Right lobe of liver (tissue), 6 donors: ENCODE measurements around the gene GBP3. TPM values are rescaled to one million over a fixed set of nuclear protein-coding genes. Genes with fewer than 3 reads are reported as not detected.
A peak's percentile ranks its signal among the peaks of the same experiment; 100 is the strongest.
"Not testable (repeated sequence)": the region's sequence is repeated elsewhere in the genome, so short reads cannot be mapped to it uniquely, and the experiment has no call there.

ENCODE experiments used
- ATAC-seq, 4 donors: fragments of 200-7000 bp; cut with Tn5 transposase; one replicate each; pipeline ENCODE4 v1.9.1; 2020; ENCODE audit warnings: mild to moderate bottlenecking in 4 of 4, moderate library complexity in 4 of 4
- DNase-seq, 3 donors: peaks; one replicate each; pipeline ENCODE4 v3.0.0-alpha.2; 2020
- H3K27ac ChIP-seq, 3 donors: fragments of 200-600 bp; one replicate each; pipeline ENCODE4 v1.8.0; 2022
- H3K27me3 ChIP-seq, 2 donors: fragments of 200-600 bp; one replicate each; pipeline ENCODE4 v1.8.0; 2022
- H3K36me3 ChIP-seq, 4 donors: fragments of 200-600 bp; sonication (generic) in 1 of 4; one replicate each; pipeline versions ENCODE4 v1.5.1 to v1.8.0; 2017 to 2022; ENCODE audit warnings: control low read depth in 1 of 4
- H3K4me1 ChIP-seq, 4 donors: fragments of 200-600 bp; sonication (generic) in 1 of 4; one replicate each; pipeline versions ENCODE4 v1.5.1 to v1.8.0; 2017 to 2022; ENCODE audit warnings: control low read depth in 1 of 4
- H3K4me3 ChIP-seq, 3 donors: fragments of 200-600 bp; one replicate each; pipeline ENCODE4 v1.8.0; 2022
- H3K9me3 ChIP-seq, 4 donors: fragments of 200-600 bp; sonication (generic) in 1 of 4; one replicate each; pipeline versions ENCODE4 v1.5.1 to v1.8.0; 2017 to 2022; ENCODE audit warnings: control low read depth in 1 of 4
- CTCF ChIP-seq, 4 donors: fragments of 200-600 bp in 3 of 4; fragments of 450-650 bp in 1 of 4; IDR thresholded peaks; one replicate each; pipeline versions ENCODE4 v1.5.1 to v1.8.0; 2016 to 2022; ENCODE audit warnings: antibody characterized with exemption in 4 of 4, mild to moderate bottlenecking in 2 of 4
- POLR2A ChIP-seq: fragments of 450-650 bp; IDR thresholded peaks from one replicate; pipeline ENCODE4 v1.6.1; 2017; ENCODE audit warnings: antibody characterized with exemption, mild to moderate bottlenecking
- WGBS: methylation state at CpG from one replicate; pipeline ENCODE4 v1.1.6; 2018; ENCODE audit warnings: low coverage, low lambda C conversion rate; ENCODE audit not compliant: insufficient coverage; ENCODE audit errors: missing lambda C conversion rate; 5-methylcytosine and 5-hydroxymethylcytosine counted together
- intact Hi-C, 2 donors: fragments of 100-400 bp; cut with DNase I; formaldehyde crosslinking; loops; one replicate each; pipeline versions ENCODE4 v1.11.2 to v1.14.1; 2022
- total RNA-seq, 6 experiments: library from RNA; depleted of rRNA in 2 of 6; stranded (reverse); fragments of >200 nt in 2 of 6; fragmentation: NEBNext Ultra II Directional in 3 of 6; extraction: Animal tissue kit (Norgen Biotek cat#: 25700) in 3 of 6; gene quantifications; one replicate each; pipeline versions ENCODE4 v1.1.0 to v1.2.4, GENCODE V29; 2016 to 2023
- donor health status: DM: no; HTN: yes; CAD: no.
- donor health status: DM: no; HTN: no; CAD: no.
- donor health status: DM: no; HTN: no; CAD: no.
- donor health status: DM: no; HTN: yes; CAD: no.
- donor health status: DM: no; HTN: yes; CAD: no.

GBP3 gene
- total RNA-seq, 6 experiments from 2014 or later = 4.3 to 24.6 (median 11.7) TPM

- ATAC-seq (no peak), DNase-seq (no peak)
- no peaks in the 10 kb centered on the region for H3K9me3 ChIP-seq
- H3K36me3 ChIP-seq = peaks cover 0 to 17% (median 3%) of the 10 kb centered on the region in 4 donors
- H3K4me1 ChIP-seq = peaks cover 0 to 15% (median 7%) of the 10 kb centered on the region in 4 donors
- TF ChIP-seq POLR2A (no peak), CTCF (IDR thresholded peaks at IDR 0.05) (no peak)
- no peak overlapping the region for H3K4me3 ChIP-seq
- no peak overlapping the region for H3K27ac ChIP-seq
- intact Hi-C loops = no loop called here
- H3K27me3 ChIP-seq = no peaks in the 10 kb centered on the region
- 76% methylated on average over 3 of the region's 3 CpGs for WGBS
Observed at GRCh38 chr1:89047734-89048133, 25.1 kb upstream of the GBP3 start.

- TF ChIP-seq CTCF (IDR thresholded peaks at IDR 0.05) = peak in 3 of 4 donors; percentile 6 to 21 (median 12)
- ATAC-seq = peak; percentile 29 to 57 (median 55)
- intact Hi-C loops, DNase-seq, H3K36me3 ChIP-seq, H3K9me3 ChIP-seq, H3K27me3 ChIP-seq, H3K4me3 ChIP-seq: not testable (repeated sequence)
- Histone ChIP-seq H3K27ac (peak overlapping the region in 1 of 3 donors; percentile 68), H3K4me1 (peaks cover 0 to 15% (median 7%) of the 10 kb centered on the region in 4 donors)
- 59% methylated on average over 6 of the region's 6 CpGs for WGBS
Observed at GRCh38 chr1:89046318-89047183, 23.9 kb upstream of the GBP3 start.

GRCh38 chr1:89044970-89045721 lies 22.5 kb upstream of the GBP3 start:
- peaks cover 0 to 15% (median 7%) of the 10 kb centered on the region in 4 donors for H3K4me1 ChIP-seq
- H3K4me3 ChIP-seq = peak overlapping the region in 1 of 3 donors; percentile 16
- 10% methylated on average over 2 of the region's 2 CpGs for WGBS
- intact Hi-C loops = no loop called here
- no peak for TF ChIP-seq CTCF (IDR thresholded peaks at IDR 0.05)
- peak; percentile 38 for TF ChIP-seq POLR2A
- DNase-seq (no peak), ATAC-seq (peak; percentile 84 to 94 (median 90))
- H3K27me3 ChIP-seq = no peaks in the 10 kb centered on the region
- no peaks in the 10 kb centered on the region for H3K36me3 ChIP-seq
- H3K27ac ChIP-seq = peak overlapping the region; percentile 36 to 77 (median 68)
- no peaks in the 10 kb centered on the region for H3K9me3 ChIP-seq

GRCh38 chr1:89043940-89044339 lies 21.3 kb upstream of the GBP3 start:
- WGBS = 79% methylated on average over 1 of the region's 5 CpGs
- TF ChIP-seq POLR2A (no peak), CTCF (IDR thresholded peaks at IDR 0.05) (no peak)
- ATAC-seq = no peak

More at GRCh38 chr1:89043940-89044339, 21.3 kb upstream of the GBP3 start:
- Histone ChIP-seq H3K4me3 (no peak overlapping the region), H3K27ac (no peak overlapping the region), H3K27me3 (no peaks in the 10 kb centered on the region), H3K36me3 (no peaks in the 10 kb centered on the region), H3K4me1 (peaks cover 0 to 15% (median 7%) of the 10 kb centered on the region in 4 donors), H3K9me3 (no peaks in the 10 kb centered on the region)
- intact Hi-C loops = no loop called here
- no peak for DNase-seq
